Measurements from ENCODE around the gene SOX10. TPM values are rescaled to one million over a fixed set of nuclear protein-coding genes. Genes with fewer than 3 reads are reported as not detected.

The SOX10 gene
- total and polyA plus RNA-seq, 9 of the 15 experiments (the other 6 are each of a cell fraction or from before 2014, with no cell fraction given): not detected

DNA sequence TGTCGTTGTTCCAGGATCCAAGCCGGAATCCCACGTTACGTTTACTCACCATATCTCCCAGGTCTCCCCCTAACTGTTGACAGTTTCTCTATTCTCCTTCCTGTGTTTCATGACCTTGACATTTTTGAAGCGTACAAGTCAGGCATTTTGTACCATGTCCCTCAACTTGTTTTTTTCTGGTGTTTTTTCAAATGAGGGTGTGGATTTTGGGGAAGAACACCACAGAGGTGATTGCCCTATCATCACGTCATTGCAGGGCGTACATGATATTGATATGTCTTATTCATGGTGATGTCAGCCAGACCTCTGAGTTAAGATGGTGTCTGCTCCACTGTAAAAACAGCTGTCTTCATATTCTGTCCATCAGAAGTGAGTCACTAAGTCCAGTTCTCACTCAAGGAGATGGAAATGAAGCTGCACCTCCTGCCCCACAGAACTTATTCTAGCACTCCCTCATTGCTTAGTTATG, 28.3 kb upstream of the SOX10 start:
- no peaks in the 10 kb centered on the region for H3K79me2 ChIP-seq (ENCODE audit: control insufficient read depth, insufficient read depth, low read length)
- no peaks in the 10 kb centered on the region for H3K27me3 ChIP-seq (ENCODE audit: control insufficient read depth in 2 of 2, insufficient read depth in 2 of 2, low read length in 2 of 2)
- no peaks in the 10 kb centered on the region for H4K20me1 ChIP-seq (replicated peaks; ENCODE audit: control insufficient read depth, insufficient read depth, low read length)
- TF ChIP-seq, protein P1, sequence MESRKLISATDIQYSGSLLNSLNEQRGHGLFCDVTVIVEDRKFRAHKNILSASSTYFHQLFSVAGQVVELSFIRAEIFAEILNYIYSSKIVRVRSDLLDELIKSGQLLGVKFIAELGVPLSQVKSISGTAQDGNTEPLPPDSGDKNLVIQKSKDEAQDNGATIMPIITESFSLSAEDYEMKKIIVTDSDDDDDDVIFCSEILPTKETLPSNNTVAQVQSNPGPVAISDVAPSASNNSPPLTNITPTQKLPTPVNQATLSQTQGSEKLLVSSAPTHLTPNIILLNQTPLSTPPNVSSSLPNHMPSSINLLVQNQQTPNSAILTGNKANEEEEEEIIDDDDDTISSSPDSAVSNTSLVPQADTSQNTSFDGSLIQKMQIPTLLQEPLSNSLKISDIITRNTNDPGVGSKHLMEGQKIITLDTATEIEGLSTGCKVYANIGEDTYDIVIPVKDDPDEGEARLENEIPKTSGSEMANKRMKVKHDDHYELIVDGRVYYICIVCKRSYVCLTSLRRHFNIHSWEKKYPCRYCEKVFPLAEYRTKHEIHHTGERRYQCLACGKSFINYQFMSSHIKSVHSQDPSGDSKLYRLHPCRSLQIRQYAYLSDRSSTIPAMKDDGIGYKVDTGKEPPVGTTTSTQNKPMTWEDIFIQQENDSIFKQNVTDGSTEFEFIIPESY (CRISPR knock-in tag; IDR thresholded peaks at IDR 0.05): no peak
- TF ChIP-seq PKNOX1 (IDR thresholded peaks at IDR 0.05) (peak; percentile 45), MEIS2 (IDR thresholded peaks at IDR 0.05; ENCODE audit: partially characterized antibody) (peak; percentile 10), FOSL1 (tag; conservative IDR thresholded peaks at IDR 0.05) (peak; percentile 45; the same call in 1 of the 2 replicates), ATF7 (IDR thresholded peaks at IDR 0.05) (peak; percentile 26; the same call in 1 of the 2 replicates), HINFP (tag; conservative IDR thresholded peaks at IDR 0.05; ENCODE audit: low read depth) (no peak), JUN (IDR thresholded peaks at IDR 0.05; ENCODE audit: borderline replicate concordance, low read depth, low read length) (0 out of 2 replicates have a peak, but pooled peaks have one; percentile 19), JUN (CRISPR knock-in tag; IDR thresholded peaks at IDR 0.05; ENCODE audit: borderline replicate concordance) (no peak), JUND (IDR thresholded peaks at IDR 0.05; ENCODE audit: borderline replicate concordance, low read depth, low read length) (peak; percentile 39; the same call in 1 of the 2 replicates), JUND (tag; IDR thresholded peaks at IDR 0.05; ENCODE audit: borderline replicate concordance, low read depth, low read length) (no peak)
- TF ChIP-seq, protein P2, sequence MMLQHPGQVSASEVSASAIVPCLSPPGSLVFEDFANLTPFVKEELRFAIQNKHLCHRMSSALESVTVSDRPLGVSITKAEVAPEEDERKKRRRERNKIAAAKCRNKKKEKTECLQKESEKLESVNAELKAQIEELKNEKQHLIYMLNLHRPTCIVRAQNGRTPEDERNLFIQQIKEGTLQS (IDR thresholded peaks at IDR 0.05): peak; percentile 68
- TF ChIP-seq, protein P2 (CRISPR knock-in tag; conservative IDR thresholded peaks at IDR 0.05): no peak
- H3K4me2 ChIP-seq (ENCODE audit: insufficient read depth, low read length): no peak overlapping the region; the same call in 1 of the 2 replicates
- H3K36me3 ChIP-seq (ENCODE audit: control insufficient read depth, insufficient read depth, low read length): no peaks in the 10 kb centered on the region
- in situ Hi-C loops (cut with MboI): no loop called here
- no peaks in the 10 kb centered on the region for H3K9me3 ChIP-seq (replicated peaks; ENCODE audit: control insufficient read depth, insufficient read depth, low read depth, low read length)
- ChIA-PET CTCF (ENCODE audit: low intra/inter-chr PET ratio) (no interaction called here), POLR2A (no interaction called here)
- H3K9ac ChIP-seq (ENCODE audit: insufficient read depth in 1 of 2, low read depth in 2 of 2, low read length in 2 of 2): no peak overlapping the region
- 46% methylated on average over 6 of the region's 7 CpGs for WGBS (ENCODE audit: insufficient coverage, low coverage, missing lambda C conversion rate)
- peak in 2 of 4 experiments; percentile 52 to 64 for DNase-seq (ENCODE audit: extremely low read depth in 1 of 4, low spot score in 3 of 4)
- H3K4me3 ChIP-seq: no peak overlapping the region
- intact Hi-C loops (cut with micrococcal nuclease): no loop called here
- H3K27ac ChIP-seq (ENCODE audit: extremely low read depth, low read depth, low read length): no peak overlapping the region; the same call in 2 of the 3 replicates
- BruUV-seq (replicated peaks): no TSS peak
- H2AFZ ChIP-seq (ENCODE audit: low read depth, low read length): peak overlapping the region; percentile 74
- no peaks in the 10 kb centered on the region for H3K9me1 ChIP-seq (ENCODE audit: control insufficient read depth, insufficient read depth, low read length)
- FAIRE-seq: no peak
- H3K4me1 ChIP-seq (replicated peaks in 1 of 2; ENCODE audit: control insufficient read depth in 2 of 2, insufficient read depth in 2 of 2, low read length in 2 of 2): peaks cover 3 to 14% of the 10 kb centered on the region in 2 experiments; a peak in 3 of 5 replicates
- no peak for ATAC-seq
